Left lobe of liver (tissue), 1 donor: ENCODE results near the gene ZNF805. TPM values are rescaled to one million over a fixed set of nuclear protein-coding genes. Genes with fewer than 3 reads are reported as not detected.

Experiments
- total RNA-seq: library from RNA; stranded (reverse); gene quantifications from one replicate; pipeline ENCODE4 v1.2.1, GENCODE V29; 2021
- donor health status: DM: no; HTN: yes; CAD: no.

ZNF805 gene
- total RNA-seq, 1 donor from 2014 or later: 4.5 TPM

Other genes with a start within 250 kb of the ZNF805 start
- not detected for gene USP29, start 120.6 kb upstream of the ZNF805 start, total RNA-seq
- gene ZIM3, start 95.4 kb upstream of the ZNF805 start, total RNA-seq: not detected
- gene DUXA, start 73.1 kb upstream of the ZNF805 start, total RNA-seq: not detected
- 16.3 TPM for gene ZNF264, start 49.1 kb upstream of the ZNF805 start, total RNA-seq
- 0.18 TPM for gene AURKC, start 9.6 kb upstream of the ZNF805 start, total RNA-seq
- gene ZNF460, start 39.9 kb downstream of the ZNF805 start, total RNA-seq: 22.1 TPM
- gene ZNF543, start 79.8 kb downstream of the ZNF805 start, total RNA-seq: 2.2 TPM
- 2.6 TPM for gene ZNF304, start 110.6 kb downstream of the ZNF805 start, total RNA-seq
- 1.2 TPM for gene TRAPPC2B, start 122.9 kb downstream of the ZNF805 start, total RNA-seq
- 0.78 TPM for gene ZNF547, start 122.9 kb downstream of the ZNF805 start, total RNA-seq
- 6.4 TPM for gene ZNF548, start 149.2 kb downstream of the ZNF805 start, total RNA-seq
- 4.6 TPM for gene ZNF17, start 170.5 kb downstream of the ZNF805 start, total RNA-seq
- gene ZNF749, start 194.7 kb downstream of the ZNF805 start, total RNA-seq: 3.1 TPM
- gene VN1R1, start 216.5 kb downstream of the ZNF805 start, total RNA-seq: 0.43 TPM
- 3.6 TPM for gene ZNF772, start 236.9 kb downstream of the ZNF805 start, total RNA-seq
- 3.5 TPM for gene ZNF419, start 247.1 kb downstream of the ZNF805 start, total RNA-seq